Measurements from ENCODE around the gene KRT34. TPM values are rescaled to one million over a fixed set of nuclear protein-coding genes. Genes with fewer than 3 reads are reported as not detected.

The KRT34 gene
- polyA plus RNA-seq, 1 donor from 2014 or later: not detected

GRCh38 chr17:41369713-41370112 is 12.4 kb downstream of the KRT34 start, which contains the start of gene KRT33B:
KRT33B (minus strand) TSS chr17:41369813; CDS start chr17:41369750, 63 bp downstream.
- H3K9me3 ChIP-seq (ENCODE audit: low read length): no peaks in the 10 kb centered on the region
- no peaks in the 10 kb centered on the region for H4K20me1 ChIP-seq (ENCODE audit: insufficient read depth)
- no peaks in the 10 kb centered on the region for H3K27me3 ChIP-seq (ENCODE audit: insufficient read depth, low read depth, low read length)
- TF ChIP-seq RAD21 (conservative IDR thresholded peaks at IDR 0.05) (no peak), EZH2 (IDR thresholded peaks at IDR 0.05; ENCODE audit: borderline replicate concordance, insufficient read depth, low read length, poor library complexity, severe bottlenecking) (no peak), MXI1 (conservative IDR thresholded peaks at IDR 0.05; ENCODE audit: poor library complexity, severe bottlenecking) (no peak), TAF1 (IDR thresholded peaks at IDR 0.05; ENCODE audit: low read depth) (no peak), SMC3 (conservative IDR thresholded peaks at IDR 0.05; ENCODE audit: poor library complexity) (no peak), EP300 (conservative IDR thresholded peaks at IDR 0.05; ENCODE audit: poor library complexity, severe bottlenecking) (no peak), POLR2AphosphoS5 (IDR thresholded peaks at IDR 0.05) (no peak)
- TF ChIP-seq, protein P1, sequence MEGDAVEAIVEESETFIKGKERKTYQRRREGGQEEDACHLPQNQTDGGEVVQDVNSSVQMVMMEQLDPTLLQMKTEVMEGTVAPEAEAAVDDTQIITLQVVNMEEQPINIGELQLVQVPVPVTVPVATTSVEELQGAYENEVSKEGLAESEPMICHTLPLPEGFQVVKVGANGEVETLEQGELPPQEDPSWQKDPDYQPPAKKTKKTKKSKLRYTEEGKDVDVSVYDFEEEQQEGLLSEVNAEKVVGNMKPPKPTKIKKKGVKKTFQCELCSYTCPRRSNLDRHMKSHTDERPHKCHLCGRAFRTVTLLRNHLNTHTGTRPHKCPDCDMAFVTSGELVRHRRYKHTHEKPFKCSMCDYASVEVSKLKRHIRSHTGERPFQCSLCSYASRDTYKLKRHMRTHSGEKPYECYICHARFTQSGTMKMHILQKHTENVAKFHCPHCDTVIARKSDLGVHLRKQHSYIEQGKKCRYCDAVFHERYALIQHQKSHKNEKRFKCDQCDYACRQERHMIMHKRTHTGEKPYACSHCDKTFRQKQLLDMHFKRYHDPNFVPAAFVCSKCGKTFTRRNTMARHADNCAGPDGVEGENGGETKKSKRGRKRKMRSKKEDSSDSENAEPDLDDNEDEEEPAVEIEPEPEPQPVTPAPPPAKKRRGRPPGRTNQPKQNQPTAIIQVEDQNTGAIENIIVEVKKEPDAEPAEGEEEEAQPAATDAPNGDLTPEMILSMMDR (IDR thresholded peaks at IDR 0.05; ENCODE audit: poor library complexity, severe bottlenecking): no peak
- TF ChIP-seq, protein P2, sequence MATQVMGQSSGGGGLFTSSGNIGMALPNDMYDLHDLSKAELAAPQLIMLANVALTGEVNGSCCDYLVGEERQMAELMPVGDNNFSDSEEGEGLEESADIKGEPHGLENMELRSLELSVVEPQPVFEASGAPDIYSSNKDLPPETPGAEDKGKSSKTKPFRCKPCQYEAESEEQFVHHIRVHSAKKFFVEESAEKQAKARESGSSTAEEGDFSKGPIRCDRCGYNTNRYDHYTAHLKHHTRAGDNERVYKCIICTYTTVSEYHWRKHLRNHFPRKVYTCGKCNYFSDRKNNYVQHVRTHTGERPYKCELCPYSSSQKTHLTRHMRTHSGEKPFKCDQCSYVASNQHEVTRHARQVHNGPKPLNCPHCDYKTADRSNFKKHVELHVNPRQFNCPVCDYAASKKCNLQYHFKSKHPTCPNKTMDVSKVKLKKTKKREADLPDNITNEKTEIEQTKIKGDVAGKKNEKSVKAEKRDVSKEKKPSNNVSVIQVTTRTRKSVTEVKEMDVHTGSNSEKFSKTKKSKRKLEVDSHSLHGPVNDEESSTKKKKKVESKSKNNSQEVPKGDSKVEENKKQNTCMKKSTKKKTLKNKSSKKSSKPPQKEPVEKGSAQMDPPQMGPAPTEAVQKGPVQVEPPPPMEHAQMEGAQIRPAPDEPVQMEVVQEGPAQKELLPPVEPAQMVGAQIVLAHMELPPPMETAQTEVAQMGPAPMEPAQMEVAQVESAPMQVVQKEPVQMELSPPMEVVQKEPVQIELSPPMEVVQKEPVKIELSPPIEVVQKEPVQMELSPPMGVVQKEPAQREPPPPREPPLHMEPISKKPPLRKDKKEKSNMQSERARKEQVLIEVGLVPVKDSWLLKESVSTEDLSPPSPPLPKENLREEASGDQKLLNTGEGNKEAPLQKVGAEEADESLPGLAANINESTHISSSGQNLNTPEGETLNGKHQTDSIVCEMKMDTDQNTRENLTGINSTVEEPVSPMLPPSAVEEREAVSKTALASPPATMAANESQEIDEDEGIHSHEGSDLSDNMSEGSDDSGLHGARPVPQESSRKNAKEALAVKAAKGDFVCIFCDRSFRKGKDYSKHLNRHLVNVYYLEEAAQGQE (IDR thresholded peaks at IDR 0.05; ENCODE audit: borderline replicate concordance): no peak
- H3K9me2 ChIP-seq (ENCODE audit: insufficient read depth, low read length): no peaks in the 10 kb centered on the region
- no peak within 1 kb of the TSS for H3K4me3 ChIP-seq (ENCODE audit: low read length)
- no peak within 1 kb of the TSS for H3K4me2 ChIP-seq (ENCODE audit: low read length)
- H2AFZ ChIP-seq (ENCODE audit: low read depth, low read length): no peak within 1 kb of the TSS
- no peaks in the 10 kb centered on the region for H3F3A ChIP-seq (ENCODE audit: insufficient read depth, low read length, poor library complexity, severe bottlenecking)
- H3K36me3 ChIP-seq (ENCODE audit: insufficient read depth, low read length): no peaks in the 10 kb centered on the region
- no peaks in the 10 kb centered on the region for H3K79me2 ChIP-seq (replicated peaks; ENCODE audit: insufficient read depth, low read length)
- H3K27ac ChIP-seq (ENCODE audit: low read length): no peak within 1 kb of the TSS
- H3K9ac ChIP-seq (ENCODE audit: low read length): no peak within 1 kb of the TSS

DNA sequence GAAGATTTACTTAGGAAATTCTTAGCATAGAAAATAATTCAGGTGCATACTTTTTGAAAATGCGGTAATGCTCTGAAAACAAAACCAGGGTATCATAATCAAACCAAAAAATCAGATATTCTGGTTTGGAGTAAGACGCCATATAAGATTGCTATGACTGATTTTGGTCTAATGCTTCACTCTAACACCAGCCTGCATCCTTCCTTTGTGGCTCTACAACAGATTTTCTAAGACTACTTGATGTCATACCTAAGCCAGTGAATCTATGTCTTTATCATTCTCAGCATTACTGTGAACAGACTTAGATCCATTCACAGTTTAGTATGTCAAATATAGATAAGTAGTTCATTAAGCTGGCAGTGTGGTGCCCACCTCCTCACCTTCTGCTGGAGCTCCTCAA is 13.1 kb downstream of the KRT34 start:
- no peak overlapping the region for H3K27ac ChIP-seq (ENCODE audit: low read length)
- H3K36me3 ChIP-seq (ENCODE audit: insufficient read depth, low read length): no peaks in the 10 kb centered on the region
- no peaks in the 10 kb centered on the region for H3K9me3 ChIP-seq (ENCODE audit: low read length)
- H3K27me3 ChIP-seq (ENCODE audit: insufficient read depth, low read depth, low read length): no peaks in the 10 kb centered on the region
- H3K4me2 ChIP-seq (ENCODE audit: low read length): no peak overlapping the region
- H3K79me2 ChIP-seq (replicated peaks; ENCODE audit: insufficient read depth, low read length): no peaks in the 10 kb centered on the region
- TF ChIP-seq POLR2AphosphoS5 (IDR thresholded peaks at IDR 0.05): no peak
- no peak for TF ChIP-seq RAD21 (conservative IDR thresholded peaks at IDR 0.05)
- TF ChIP-seq, protein P1 (IDR thresholded peaks at IDR 0.05; ENCODE audit: poor library complexity, severe bottlenecking): no peak
- TF ChIP-seq EZH2 (IDR thresholded peaks at IDR 0.05; ENCODE audit: borderline replicate concordance, insufficient read depth, low read length, poor library complexity, severe bottlenecking): no peak
- TF ChIP-seq, protein P2 (IDR thresholded peaks at IDR 0.05; ENCODE audit: borderline replicate concordance): no peak
- no peak for TF ChIP-seq EP300 (conservative IDR thresholded peaks at IDR 0.05; ENCODE audit: poor library complexity, severe bottlenecking)
- no peak for TF ChIP-seq MXI1 (conservative IDR thresholded peaks at IDR 0.05; ENCODE audit: poor library complexity, severe bottlenecking)
- TF ChIP-seq SMC3 (conservative IDR thresholded peaks at IDR 0.05; ENCODE audit: poor library complexity): no peak
- no peak for TF ChIP-seq TAF1 (IDR thresholded peaks at IDR 0.05; ENCODE audit: low read depth)
- H3F3A ChIP-seq (ENCODE audit: insufficient read depth, low read length, poor library complexity, severe bottlenecking): no peaks in the 10 kb centered on the region
- H4K20me1 ChIP-seq (ENCODE audit: insufficient read depth): no peaks in the 10 kb centered on the region
- no peak overlapping the region for H3K4me3 ChIP-seq (ENCODE audit: low read length)
- H3K9ac ChIP-seq (ENCODE audit: low read length): no peak overlapping the region
- no peak overlapping the region for H2AFZ ChIP-seq (ENCODE audit: low read depth, low read length)
- no peaks in the 10 kb centered on the region for H3K9me2 ChIP-seq (ENCODE audit: insufficient read depth, low read length)
